AG08396 (cell line): ENCODE data around the gene HK1.

ENCODE experiments used
- DNase-seq: peaks from one replicate; pipeline ENCODE4 v3.0.0; 2012; ENCODE audit warnings: low spot score, mixed read lengths

The HK1 gene

GRCh38 chr10:69374931-69375306 is 96.6 kb downstream of the HK1 start:
- DNase-seq, result no peak

- peak; percentile 68 for DNase-seq
Measured at GRCh38 chr10:69375307-69376151, 97.2 kb downstream of the HK1 start.

DNA sequence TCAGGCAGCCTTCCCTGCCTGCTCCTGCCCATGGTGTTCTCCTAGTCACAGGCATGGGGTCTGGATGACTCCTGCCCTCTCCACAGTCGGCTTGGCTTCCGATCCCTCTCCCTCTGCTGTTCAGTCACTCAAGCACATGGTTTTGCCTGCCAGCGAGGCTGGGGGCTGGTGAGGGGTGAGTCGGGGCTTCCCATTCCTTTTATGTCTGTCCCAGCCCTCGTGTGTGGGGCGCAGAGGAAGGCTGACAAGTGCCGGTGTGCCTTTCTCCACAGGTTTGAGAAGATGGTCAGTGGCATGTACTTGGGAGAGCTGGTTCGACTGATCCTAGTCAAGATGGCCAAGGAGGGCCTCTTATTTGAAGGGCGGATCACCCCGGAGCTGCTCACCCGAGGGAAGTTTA is 98.4 kb downstream of the HK1 start:
- DNase-seq, result no peak

DNA sequence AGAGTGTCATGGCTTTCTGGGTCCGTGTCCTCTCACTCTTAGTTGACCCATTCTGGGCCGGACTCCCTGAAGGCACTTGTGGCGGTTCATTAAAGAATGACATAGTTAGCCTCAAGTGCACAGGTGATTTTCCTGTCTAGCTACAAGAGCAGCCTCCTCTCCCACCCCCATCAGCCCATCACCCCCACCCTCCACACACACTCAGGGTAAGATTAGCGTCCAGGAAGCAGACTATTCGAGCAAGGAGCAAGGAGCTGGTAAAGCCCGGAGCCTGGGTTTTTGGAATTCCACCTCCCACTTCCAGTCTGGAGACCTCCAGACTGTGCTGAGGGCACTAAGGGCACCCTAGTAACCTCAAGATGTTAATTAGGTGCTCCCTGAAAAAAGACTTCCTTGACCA is 98.9 kb downstream of the HK1 start:
- DNase-seq, result no peak

DNA sequence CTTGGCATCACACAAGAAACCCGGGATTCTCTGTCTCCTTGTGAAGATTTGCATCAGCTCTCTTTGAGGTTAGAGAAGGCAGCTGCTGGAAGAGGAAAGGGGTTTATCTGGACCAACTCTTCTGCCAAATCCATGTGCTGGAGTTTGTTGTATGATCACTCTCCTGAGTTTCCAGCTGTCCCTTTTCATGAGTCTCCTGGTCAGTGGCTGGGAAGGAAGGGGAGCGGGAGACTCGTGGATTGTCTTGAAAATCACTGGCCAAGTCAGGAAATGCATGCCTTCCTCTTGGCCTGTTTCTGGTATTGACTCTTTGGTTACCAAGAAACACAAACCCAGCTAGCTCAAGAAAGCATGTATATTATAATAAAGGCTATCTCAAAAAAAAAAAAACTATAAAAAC is 99.6 kb downstream of the HK1 start:
- no peak for DNase-seq

GRCh38 chr10:69379800-69380199 is 101.5 kb downstream of the HK1 start:
- no peak for DNase-seq

- DNase-seq, result peak; percentile 75
Measured at GRCh38 chr10:69382382-69383117, 104.3 kb downstream of the HK1 start.

- peak; percentile 83 for DNase-seq
Measured at GRCh38 chr10:69383558-69383957, 105.3 kb downstream of the HK1 start.

DNA sequence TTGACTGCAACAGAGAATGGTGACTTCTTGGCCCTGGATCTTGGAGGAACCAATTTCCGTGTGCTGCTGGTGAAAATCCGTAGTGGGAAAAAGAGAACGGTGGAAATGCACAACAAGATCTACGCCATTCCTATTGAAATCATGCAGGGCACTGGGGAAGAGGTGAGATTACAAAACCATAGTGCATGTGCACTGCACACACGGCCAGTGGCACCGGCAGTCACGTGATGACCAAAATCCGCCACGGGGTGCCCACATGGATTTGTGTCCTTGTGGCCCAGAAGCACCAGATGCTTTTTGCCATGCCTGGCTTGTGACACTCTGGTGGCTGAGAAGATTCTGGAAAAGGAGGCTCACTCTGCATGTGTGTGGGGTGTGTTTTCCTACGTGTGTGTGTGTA is 106.0 kb downstream of the HK1 start:
- no peak for DNase-seq

- no peak for DNase-seq
Measured at GRCh38 chr10:69385454-69386350, 107.4 kb downstream of the HK1 start.

DNA sequence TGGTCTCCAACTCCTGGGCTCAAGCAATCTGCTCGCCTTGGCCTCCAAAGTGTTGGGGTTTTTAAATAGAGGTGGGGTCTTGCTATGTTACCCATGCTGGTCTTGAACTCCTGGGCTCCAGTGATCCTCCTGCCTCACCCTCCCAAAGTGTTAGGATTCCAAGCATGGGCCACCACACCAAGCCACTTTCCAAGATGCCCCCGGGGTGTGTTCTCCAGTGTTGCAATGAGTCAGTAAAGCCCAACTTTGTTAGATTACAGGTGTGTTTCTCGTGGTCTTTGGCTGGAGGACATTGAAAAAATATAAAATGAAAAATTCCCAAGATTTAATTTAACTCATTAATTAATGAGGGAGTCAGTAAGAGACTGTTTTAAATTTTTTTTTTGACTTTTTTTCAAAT is 109.2 kb downstream of the HK1 start:
- DNase-seq, result no peak

DNA sequence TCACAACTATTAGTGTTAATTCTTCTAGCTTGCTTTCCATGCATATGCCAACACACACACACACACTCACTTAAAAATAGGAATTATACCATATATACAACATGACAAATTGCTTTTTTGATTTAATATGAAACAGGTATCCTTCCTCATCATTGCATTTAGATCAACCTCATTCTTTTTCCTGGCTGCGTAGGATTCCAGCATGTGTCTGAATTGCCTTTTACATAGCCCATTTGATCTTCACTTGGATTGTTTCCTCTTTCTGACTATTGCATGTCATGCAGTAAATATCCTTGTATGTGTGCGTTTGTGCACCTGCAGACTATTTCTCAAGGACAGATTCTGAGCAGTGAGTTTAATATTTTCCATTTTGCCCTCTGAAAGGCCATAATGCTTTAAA is 110.2 kb downstream of the HK1 start:
- DNase-seq, result no peak

DNA sequence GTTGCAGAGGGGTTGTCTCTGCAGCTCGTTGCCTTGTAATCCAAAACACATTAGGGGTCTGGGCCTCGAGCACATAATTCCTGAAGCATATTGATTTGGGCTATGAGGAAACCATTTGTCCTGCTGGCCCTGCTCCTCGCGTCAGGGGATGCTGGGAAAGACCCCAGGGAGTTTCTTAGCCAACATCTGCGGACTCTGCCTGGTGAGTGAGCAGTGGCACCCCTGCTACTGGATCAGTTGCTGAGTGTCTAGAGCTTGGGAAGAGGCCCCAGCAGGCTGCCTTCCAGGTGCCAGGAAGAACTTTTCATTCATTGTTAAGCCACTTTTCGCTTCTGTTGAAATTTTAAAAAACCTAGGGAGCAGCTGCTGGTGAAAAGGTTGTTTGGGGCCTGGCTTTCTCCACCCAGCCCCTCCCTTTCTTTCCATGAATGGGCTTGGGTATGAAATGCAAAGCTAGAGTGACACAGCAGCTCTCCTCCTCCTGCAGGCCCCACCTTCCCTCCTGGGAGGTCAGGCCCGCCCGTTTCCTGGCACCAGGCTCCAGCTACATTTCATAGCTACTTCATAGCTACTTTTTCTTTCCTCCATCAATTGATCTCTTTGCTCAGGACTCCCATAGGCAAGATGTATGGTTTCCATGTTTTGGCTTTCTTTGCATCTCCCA is 111.7 kb downstream of the HK1 start:
- no peak for DNase-seq

- DNase-seq, result no peak
Measured at GRCh38 chr10:69391158-69391557, 112.9 kb downstream of the HK1 start.

DNA sequence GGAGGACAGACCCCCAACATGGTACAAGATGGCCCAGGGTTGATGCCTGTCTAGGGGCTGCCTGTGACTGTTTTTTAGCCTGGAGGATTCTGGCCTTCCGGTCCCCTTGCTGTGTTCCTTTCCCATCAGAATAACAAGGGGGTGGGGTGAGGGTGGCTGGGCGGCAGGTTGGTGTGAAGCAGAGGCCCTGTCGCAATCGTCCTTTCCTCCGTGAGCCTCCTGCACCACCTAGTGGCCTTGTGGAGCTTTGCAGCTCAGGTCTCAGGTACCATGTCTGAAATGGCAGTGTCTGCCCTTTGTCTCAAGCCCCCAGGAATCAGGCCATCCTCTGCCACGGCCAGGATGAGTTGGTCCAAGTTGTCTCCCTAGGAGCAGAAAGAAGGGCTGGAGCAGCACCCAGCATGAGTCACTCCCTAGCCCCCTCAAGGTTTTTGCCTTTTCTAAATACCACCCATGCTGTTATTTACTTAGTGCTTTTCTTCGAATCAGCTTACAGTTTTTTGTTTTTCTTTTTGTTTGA is 114.2 kb downstream of the HK1 start:
- DNase-seq, result peak; percentile 85

DNA sequence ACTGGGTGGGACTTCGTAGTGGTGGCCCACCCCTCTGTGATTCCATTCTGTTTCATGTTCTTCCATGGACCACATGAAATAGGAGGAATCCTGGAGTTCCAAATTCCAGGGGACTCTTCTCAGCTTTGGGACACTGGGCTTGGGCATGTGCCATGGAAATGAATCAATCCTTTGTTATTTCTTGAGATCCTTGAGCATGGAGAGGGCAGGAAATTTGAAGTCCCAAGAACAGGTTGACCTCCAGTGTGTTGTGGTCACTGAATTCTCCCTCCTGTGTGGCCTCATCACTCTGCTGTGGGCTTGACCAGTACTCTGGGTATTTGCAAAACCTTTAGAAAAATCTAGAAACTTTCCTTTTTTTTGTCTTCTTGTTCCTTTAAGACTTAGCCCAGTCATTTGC is 115.7 kb downstream of the HK1 start:
- DNase-seq, result no peak

GRCh38 chr10:69397972-69398371 is 119.7 kb downstream of the HK1 start:
- DNase-seq, result no peak

DNA sequence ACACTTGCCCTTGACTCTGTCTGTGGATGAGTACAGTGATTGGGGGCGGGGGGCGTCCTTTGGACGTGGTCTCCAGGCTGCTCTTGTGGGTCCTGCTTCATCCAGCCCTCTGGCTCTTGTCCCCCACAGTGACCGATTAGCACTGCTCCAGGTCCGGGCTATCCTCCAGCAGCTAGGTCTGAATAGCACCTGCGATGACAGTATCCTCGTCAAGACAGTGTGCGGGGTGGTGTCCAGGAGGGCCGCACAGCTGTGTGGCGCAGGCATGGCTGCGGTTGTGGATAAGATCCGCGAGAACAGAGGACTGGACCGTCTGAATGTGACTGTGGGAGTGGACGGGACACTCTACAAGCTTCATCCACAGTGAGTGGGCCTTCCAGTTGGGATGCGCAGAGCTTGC is 120.2 kb downstream of the HK1 start:
- no peak for DNase-seq

DNA sequence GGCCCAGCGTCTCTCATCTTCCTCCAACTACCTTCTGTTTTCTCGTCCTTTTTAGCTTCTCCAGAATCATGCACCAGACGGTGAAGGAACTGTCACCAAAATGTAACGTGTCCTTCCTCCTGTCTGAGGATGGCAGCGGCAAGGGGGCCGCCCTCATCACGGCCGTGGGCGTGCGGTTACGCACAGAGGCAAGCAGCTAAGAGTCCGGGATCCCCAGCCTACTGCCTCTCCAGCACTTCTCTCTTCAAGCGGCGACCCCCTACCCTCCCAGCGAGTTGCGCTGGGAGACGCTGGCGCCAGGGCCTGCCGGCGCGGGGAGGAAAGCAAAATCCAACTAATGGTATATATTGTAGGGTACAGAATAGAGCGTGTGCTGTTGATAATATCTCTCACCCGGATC is 122.6 kb downstream of the HK1 start:
- no peak for DNase-seq

GRCh38 chr10:69401416-69401815 is 123.1 kb downstream of the HK1 start:
- no peak for DNase-seq

DNA sequence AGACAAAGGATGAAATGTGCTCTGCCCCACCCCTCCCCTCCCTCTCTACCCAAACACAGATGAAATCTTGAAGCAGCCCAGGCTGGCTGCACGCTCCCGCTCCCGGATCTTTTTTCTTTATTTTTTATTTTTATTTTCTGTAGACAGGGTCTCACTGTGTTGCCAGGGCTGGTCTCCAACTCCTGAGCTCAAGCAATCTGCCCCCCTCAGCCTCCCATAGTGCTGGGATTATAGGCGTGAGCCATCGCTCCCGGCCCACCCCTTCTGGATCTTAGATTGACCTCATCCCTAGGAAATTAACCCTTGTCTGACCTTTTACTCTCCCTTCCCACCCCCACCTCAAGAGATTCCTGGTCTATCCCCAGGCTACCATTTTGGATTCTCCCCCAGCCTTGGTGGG is 124.1 kb downstream of the HK1 start:
- DNase-seq, result no peak

DNA sequence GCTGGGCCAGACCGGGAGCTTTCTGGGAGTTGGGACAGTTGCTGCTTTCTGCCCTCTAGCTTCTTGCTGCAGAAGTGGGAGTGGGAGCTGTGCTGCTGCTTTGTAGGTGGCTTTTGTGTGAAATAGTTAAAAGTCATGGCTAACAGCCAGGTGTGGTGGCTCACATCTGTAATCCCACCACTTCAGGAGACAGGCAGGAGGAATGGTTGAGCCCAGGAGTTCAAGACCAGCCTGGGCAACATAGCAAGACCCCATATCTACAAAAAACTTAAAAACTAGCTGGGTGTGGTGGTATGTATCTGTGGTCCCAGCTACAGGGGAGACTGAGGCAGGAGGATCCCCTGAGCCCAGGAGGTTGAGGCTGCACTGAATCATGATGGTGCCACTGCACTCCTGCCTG is 124.8 kb downstream of the HK1 start:
- DNase-seq, result no peak
